K562 (cell line): ENCODE measurements around the gene CDYL. TPM values are rescaled to one million over a fixed set of nuclear protein-coding genes. Genes with fewer than 3 reads are reported as not detected.

Source experiments
- ATAC-seq: fragments of 200-7000 bp; cut with Tn5 transposase; 3 replicates; pipeline ENCODE4 v1.9.1; 2020; ENCODE audit warnings: moderate library complexity
- BruUV-seq: library from RNA; stranded (reverse); fragments of 400-500 nt; replicated peaks from 2 replicates; lab custom pipeline; 2021; lab: Mats Ljungman, UMichigan
- CTCF ChIA-PET: fragments of 300-600 bp; formaldehyde crosslinking; extraction: SDS; loops from one replicate; lab custom pipeline; 2021; ENCODE audit warnings: low intra/inter-chr PET ratio; lab: Yijun Ruan, JAX
- POLR2A ChIA-PET: fragments of 300-600, 350-650 bp; sonication (Branson Sonifier 250); formaldehyde crosslinking; extraction: SDS; loops from one replicate; lab custom pipeline; 2021; ENCODE audit warnings: antibody characterized with exemption, inconsistent platforms; lab: Yijun Ruan, JAX
- DNase-seq, 4 experiments: peaks; one replicate each; pipeline versions ENCODE4 v3.0.0 to v3.0.0-alpha.2; 2011 to 2018; ENCODE audit warnings: low spot score in 3 of 4, mixed read lengths in 3 of 4; ENCODE audit errors: extremely low read depth in 1 of 4
- FAIRE-seq: peaks from 2 replicates; lab custom pipeline; 2011; peaks lifted over from hg19 to GRCh38; lab: Jason Lieb, UNC
- H2AFZ ChIP-seq: 2 replicates; pipeline ENCODE4 v1.6.0; 2011; ENCODE audit warnings: low read depth, low read length, control low read depth, inconsistent platforms
- H3K27ac ChIP-seq: fragments of 200-600 bp; 3 replicates; pipeline ENCODE4 v1.8.0; 2011; ENCODE audit warnings: low read depth, mild to moderate bottlenecking, control low read depth, inconsistent platforms, low read length, moderate library complexity, mixed read lengths; ENCODE audit errors: extremely low read depth
- H3K27me3 ChIP-seq, 2 experiments: fragments of 300-600 bp in 1 of 2; 2 replicates in 1 of 2; 3 replicates in 1 of 2; pipeline versions ENCODE4 v1.6.0 to v1.8.0; 2011; ENCODE audit warnings: inconsistent platforms in 2 of 2, low read length in 2 of 2, mild to moderate bottlenecking in 1 of 2, mixed read lengths in 1 of 2, moderate library complexity in 1 of 2; ENCODE audit not compliant: control insufficient read depth in 2 of 2, insufficient read depth in 2 of 2
- H3K36me3 ChIP-seq: fragments of 300-600 bp; 3 replicates; pipeline ENCODE4 v1.8.0; 2011; ENCODE audit warnings: mild to moderate bottlenecking, low read length, inconsistent platforms; ENCODE audit not compliant: control insufficient read depth, insufficient read depth
- H3K4me1 ChIP-seq, 2 experiments: fragments of 200-600 bp in 1 of 2; replicated peaks in 1 of 2; 2 replicates in 1 of 2; 3 replicates in 1 of 2; pipeline versions ENCODE4 v1.5.1 to v1.8.0; 2011; ENCODE audit warnings: inconsistent platforms in 2 of 2, low read length in 2 of 2, mild to moderate bottlenecking in 1 of 2, mixed read lengths in 1 of 2, moderate library complexity in 1 of 2; ENCODE audit not compliant: control insufficient read depth in 2 of 2, insufficient read depth in 2 of 2
- H3K4me2 ChIP-seq: 2 replicates; pipeline ENCODE4 v1.6.1; 2011; ENCODE audit warnings: low read length, control low read depth, inconsistent platforms, mixed read lengths; ENCODE audit not compliant: insufficient read depth
- H3K4me3 ChIP-seq: fragments of 200-600 bp; sonication (generic), shearing (Covaris generic); 2 replicates; pipeline ENCODE4 v1.5.1; 2016; ENCODE audit warnings: control low read depth, inconsistent platforms
- H3K79me2 ChIP-seq: fragments of 200-600 bp; 3 replicates; pipeline ENCODE4 v1.8.0; 2011; ENCODE audit warnings: low read length, inconsistent platforms; ENCODE audit not compliant: control insufficient read depth, insufficient read depth
- H3K9ac ChIP-seq, 2 experiments: 2 replicates each; pipeline versions ENCODE4 v1.6.0 to v1.6.1; 2011; ENCODE audit warnings: low read depth in 2 of 2, low read length in 2 of 2, control low read depth in 1 of 2, inconsistent platforms in 1 of 2, mild to moderate bottlenecking in 1 of 2, mixed read lengths in 1 of 2; ENCODE audit not compliant: insufficient read depth in 1 of 2
- H3K9me1 ChIP-seq: one replicate; pipeline ENCODE4 v1.6.0; 2011; ENCODE audit warnings: inconsistent platforms, mild to moderate bottlenecking, low read length, moderate library complexity; ENCODE audit not compliant: control insufficient read depth, insufficient read depth
- H3K9me3 ChIP-seq: replicated peaks from 2 replicates; pipeline ENCODE4 v1.5.1; 2011; ENCODE audit warnings: low read depth, low read length, inconsistent platforms; ENCODE audit not compliant: control insufficient read depth, insufficient read depth
- H4K20me1 ChIP-seq: replicated peaks from 2 replicates; pipeline ENCODE4 v1.6.1; 2011; ENCODE audit warnings: low read length, inconsistent platforms, mixed read lengths; ENCODE audit not compliant: control insufficient read depth, insufficient read depth
- CTCFL ChIP-seq: IDR thresholded peaks from 2 replicates; pipeline ENCODE4 v1.6.1; 2011; ENCODE audit warnings: borderline replicate concordance, low read depth, mild to moderate bottlenecking, moderate library complexity, low read length; ENCODE audit not compliant: insufficient read depth, poor library complexity, severe bottlenecking
- E2F3 ChIP-seq: fragments of 250-450 bp; sonication (Bioruptor Pico); IDR thresholded peaks from 2 replicates; pipeline ENCODE4 v1.4.0; 2020; ENCODE audit warnings: mild to moderate bottlenecking
- RAD21 ChIP-seq, 2 experiments: fragments of 250-450 bp in 1 of 2; fragments of 450-650 bp in 1 of 2; sonication (Bioruptor Pico) in 1 of 2; formaldehyde crosslinking in 1 of 2; IDR thresholded peaks in 1 of 2; conservative IDR thresholded peaks in 1 of 2; 2 replicates each; pipeline versions ENCODE4 v1.4.0 to v1.8.0; 2020 to 2022; ENCODE audit warnings: mild to moderate bottlenecking in 2 of 2, moderate library complexity in 1 of 2
- RBM15 ChIP-seq: fragments of 200-400 bp; formaldehyde crosslinking; IDR thresholded peaks from 2 replicates; pipeline ENCODE4 v1.6.1; 2018; ENCODE audit warnings: mild to moderate bottlenecking, low read length, moderate library complexity; ENCODE audit not compliant: insufficient read depth
- SMC3 ChIP-seq: conservative IDR thresholded peaks from 2 replicates; pipeline ENCODE4 v1.6.1; 2011; ENCODE audit warnings: low read depth, low read length, improper control_type of control experiment; ENCODE audit not compliant: insufficient read depth
- WGBS: fragments of 100-300 bp; shearing (Covaris generic); methylation state at CpG from one replicate; pipeline ENCODE4 v1.1.6; 2016; ENCODE audit warnings: low coverage, mixed read lengths; ENCODE audit not compliant: insufficient coverage; ENCODE audit errors: missing lambda C conversion rate; 5-methylcytosine and 5-hydroxymethylcytosine counted together
- in situ Hi-C: fragments of 300-500 bp; cut with MboI; formaldehyde crosslinking; loops from 4 replicates; pipeline ENCODE4 v1.15.0; 2018; ENCODE audit warnings: inconsistent platforms, mixed read lengths
- intact Hi-C: fragments of 100-400 bp; cut with micrococcal nuclease; formaldehyde crosslinking; loops from 2 replicates; pipeline ENCODE4 v1.14.2; 2022
- polyA plus RNA-seq, 8 experiments: library from polyadenylated mRNA; depleted of rRNA in 4 of 8; stranded (reverse) in 5 of 8; unstranded in 3 of 8; fragments of >200 nt; fragmentation: Nextera tagmentation in 2 of 8; fragmentation: Illumina TruSeq in 1 of 8; extraction: Ambion mirVana in 2 of 8; extraction: Trizol in 1 of 8; gene quantifications; 2 replicates each; pipeline versions ENCODE4 v1.2.1 to v1.2.3, GENCODE V29; 2011 to 2014; ENCODE audit warnings: inconsistent platforms in 1 of 8, missing spikeins in 1 of 8
- total RNA-seq, 7 experiments: library from RNA; depleted of rRNA in 6 of 7; stranded (reverse); fragments of >200 nt in 6 of 7; fragmentation: Illumina TruSeq in 2 of 7; extraction: Trizol in 2 of 7; gene quantifications; 2 replicates each; pipeline versions ENCODE4 v1.2.1 to v1.2.3, GENCODE V29; 2011 to 2021; ENCODE audit warnings: low replicate concordance in 1 of 7
- TF ChIP-seq, protein P1 (sequence below), 2 experiments: fragments of 450-650 bp; formaldehyde crosslinking in 1 of 2; IDR thresholded peaks; 2 replicates each; pipeline versions ENCODE4 v1.4.0 to v1.6.1; 2014 to 2020; ENCODE audit warnings: mild to moderate bottlenecking in 2 of 2, borderline replicate concordance in 1 of 2, low read depth in 1 of 2
- TF ChIP-seq, protein P2 (sequence below): fragments of 250-450 bp; sonication (Bioruptor Pico); IDR thresholded peaks from 2 replicates; pipeline ENCODE4 v1.8.0; 2022; ENCODE audit warnings: inconsistent platforms, mild to moderate bottlenecking, moderate library complexity, borderline replicate concordance

CDYL gene
- total and polyA plus RNA-seq, 9 of the 15 experiments (the other 6 are each of a cell fraction or from before 2014, with no cell fraction given), result 8.1 to 45.8 (median 40.8) TPM

DNA sequence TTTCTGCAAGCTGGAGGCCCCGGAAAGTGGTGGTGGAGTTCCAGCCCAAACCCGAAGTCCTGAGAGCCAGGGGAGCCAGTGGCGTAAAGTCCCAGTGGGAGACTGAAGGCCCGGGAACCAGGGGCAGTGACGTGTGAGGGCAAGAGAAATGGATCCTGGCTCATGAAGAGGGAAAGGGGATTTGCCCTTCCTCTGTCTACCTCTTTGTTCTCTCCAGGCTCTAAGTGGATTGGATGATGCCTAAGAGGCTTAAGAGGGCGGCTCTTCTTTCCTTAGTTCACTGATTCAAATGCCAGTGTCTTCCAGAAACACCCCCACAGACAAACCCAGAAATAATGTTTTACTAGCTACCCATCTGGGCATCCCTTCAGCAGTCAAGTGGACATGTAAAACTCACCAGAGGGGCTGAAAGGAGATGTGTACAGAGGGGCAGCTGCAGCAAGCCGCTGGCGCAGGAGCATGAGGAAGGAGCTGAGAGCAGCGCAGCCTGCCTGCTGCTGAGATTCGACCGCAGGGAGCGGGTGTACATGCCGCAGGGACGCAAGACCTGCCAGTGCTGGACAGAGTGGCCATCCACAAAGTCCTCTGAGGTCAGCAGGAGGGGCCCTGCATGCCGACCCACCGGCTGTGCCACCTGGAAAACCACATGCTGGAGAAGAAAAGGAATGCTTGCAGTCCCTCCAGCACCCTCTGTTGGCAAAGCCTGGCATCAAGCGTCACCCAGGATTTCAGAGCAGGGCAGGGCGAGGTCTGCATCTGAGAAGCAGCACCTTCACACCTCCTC, 29.5 kb downstream of the CDYL start:
- Histone ChIP-seq H2AFZ (no peak overlapping the region), H3K27ac (no peak overlapping the region), H3K9me3 (peaks cover 6% of the 10 kb centered on the region), H3K27me3 (no peaks in the 10 kb centered on the region), H3K36me3 (0 out of 3 replicates have a peak, but pooled peaks cover 2% of the 10 kb centered on the region), H3K4me3 (no peak overlapping the region), H3K9ac (peak overlapping the region in 1 of 2 experiments; percentile 56; a peak in 2 of 4 replicates), H3K4me2 (no peak overlapping the region), H3K79me2 (peaks cover 95% of the 10 kb centered on the region), H3K9me1 (peaks cover 6% of the 10 kb centered on the region), H4K20me1 (peaks cover 32% of the 10 kb centered on the region), H3K4me1 (peaks cover 12 to 20% of the 10 kb centered on the region in 2 experiments; a peak in 4 of 5 replicates)
- in situ Hi-C loops, result no loop called here
- intact Hi-C loops, result no loop called here
- DNase-seq (no peak), FAIRE-seq (no peak), ATAC-seq (peak; percentile 23; the same call in 1 of the 3 replicates)
- WGBS, result 82% methylated on average over 18 of the region's 18 CpGs
- CTCF ChIA-PET, result no interaction called here
- POLR2A ChIA-PET, result interaction anchor here (1.6 kb wide), 1 partner anchor 12 kb away, joined by 4 read pairs; no protein-coding TSS in a partner anchor
- no TSS peak for BruUV-seq
- TF ChIP-seq CTCFL (peak; percentile 10), RAD21 (CRISPR knock-in tag; conservative IDR thresholded peaks at IDR 0.05 in 1 of 2, IDR thresholded peaks at IDR 0.05 in 1 of 2) (peak in 1 of 2 experiments; percentile 42; a peak in 2 of 4 replicates), RBM15 (no peak), SMC3 (0 out of 2 replicates have a peak, but pooled peaks have one; percentile 24), E2F3 (no peak)
- TF ChIP-seq, protein P1, sequence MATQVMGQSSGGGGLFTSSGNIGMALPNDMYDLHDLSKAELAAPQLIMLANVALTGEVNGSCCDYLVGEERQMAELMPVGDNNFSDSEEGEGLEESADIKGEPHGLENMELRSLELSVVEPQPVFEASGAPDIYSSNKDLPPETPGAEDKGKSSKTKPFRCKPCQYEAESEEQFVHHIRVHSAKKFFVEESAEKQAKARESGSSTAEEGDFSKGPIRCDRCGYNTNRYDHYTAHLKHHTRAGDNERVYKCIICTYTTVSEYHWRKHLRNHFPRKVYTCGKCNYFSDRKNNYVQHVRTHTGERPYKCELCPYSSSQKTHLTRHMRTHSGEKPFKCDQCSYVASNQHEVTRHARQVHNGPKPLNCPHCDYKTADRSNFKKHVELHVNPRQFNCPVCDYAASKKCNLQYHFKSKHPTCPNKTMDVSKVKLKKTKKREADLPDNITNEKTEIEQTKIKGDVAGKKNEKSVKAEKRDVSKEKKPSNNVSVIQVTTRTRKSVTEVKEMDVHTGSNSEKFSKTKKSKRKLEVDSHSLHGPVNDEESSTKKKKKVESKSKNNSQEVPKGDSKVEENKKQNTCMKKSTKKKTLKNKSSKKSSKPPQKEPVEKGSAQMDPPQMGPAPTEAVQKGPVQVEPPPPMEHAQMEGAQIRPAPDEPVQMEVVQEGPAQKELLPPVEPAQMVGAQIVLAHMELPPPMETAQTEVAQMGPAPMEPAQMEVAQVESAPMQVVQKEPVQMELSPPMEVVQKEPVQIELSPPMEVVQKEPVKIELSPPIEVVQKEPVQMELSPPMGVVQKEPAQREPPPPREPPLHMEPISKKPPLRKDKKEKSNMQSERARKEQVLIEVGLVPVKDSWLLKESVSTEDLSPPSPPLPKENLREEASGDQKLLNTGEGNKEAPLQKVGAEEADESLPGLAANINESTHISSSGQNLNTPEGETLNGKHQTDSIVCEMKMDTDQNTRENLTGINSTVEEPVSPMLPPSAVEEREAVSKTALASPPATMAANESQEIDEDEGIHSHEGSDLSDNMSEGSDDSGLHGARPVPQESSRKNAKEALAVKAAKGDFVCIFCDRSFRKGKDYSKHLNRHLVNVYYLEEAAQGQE (IDR thresholded peaks at IDR 0.05; ENCODE audit: borderline replicate concordance), result peak; percentile 9; the same call in 1 of the 2 replicates
- TF ChIP-seq, protein P1 (CRISPR knock-in tag; IDR thresholded peaks at IDR 0.05; ENCODE audit: low read depth), result no peak
- TF ChIP-seq, protein P2, sequence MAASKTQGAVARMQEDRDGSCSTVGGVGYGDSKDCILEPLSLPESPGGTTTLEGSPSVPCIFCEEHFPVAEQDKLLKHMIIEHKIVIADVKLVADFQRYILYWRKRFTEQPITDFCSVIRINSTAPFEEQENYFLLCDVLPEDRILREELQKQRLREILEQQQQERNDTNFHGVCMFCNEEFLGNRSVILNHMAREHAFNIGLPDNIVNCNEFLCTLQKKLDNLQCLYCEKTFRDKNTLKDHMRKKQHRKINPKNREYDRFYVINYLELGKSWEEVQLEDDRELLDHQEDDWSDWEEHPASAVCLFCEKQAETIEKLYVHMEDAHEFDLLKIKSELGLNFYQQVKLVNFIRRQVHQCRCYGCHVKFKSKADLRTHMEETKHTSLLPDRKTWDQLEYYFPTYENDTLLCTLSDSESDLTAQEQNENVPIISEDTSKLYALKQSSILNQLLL (CRISPR knock-in tag), result no peak
